Measurements from ENCODE around the gene PDIA2. TPM values are rescaled to one million over a fixed set of nuclear protein-coding genes. Genes with fewer than 3 reads are reported as not detected.

PDIA2 gene
- total and polyA plus RNA-seq, 10 of the 15 experiments (the other 5 are each of a cell fraction or from before 2014, with no cell fraction given) = 0.11 to 0.36 TPM; not detected in 8

GRCh38 chr16:261031-261691 is 21.8 kb upstream of the PDIA2 start:
- Histone ChIP-seq H3K4me1 (ENCODE audit: control insufficient read depth, insufficient read depth, low read length) (no peaks in the 10 kb centered on the region), H3K27ac (ENCODE audit: control insufficient read depth, insufficient read depth) (no peak overlapping the region), H3K4me3 (no peak overlapping the region), H3K4me2 (ENCODE audit: control insufficient read depth, insufficient read depth) (no peak overlapping the region), H3K79me2 (ENCODE audit: control insufficient read depth, insufficient read depth, low read length) (no peaks in the 10 kb centered on the region), H3K9ac (ENCODE audit: control insufficient read depth, insufficient read depth, low read length) (no peak overlapping the region), H4K20me1 (ENCODE audit: control insufficient read depth, insufficient read depth) (no peaks in the 10 kb centered on the region), H3K9me3 (replicated peaks; ENCODE audit: control insufficient read depth, insufficient read depth, low read length) (no peaks in the 10 kb centered on the region), H3K27me3 (replicated peaks in 1 of 2; ENCODE audit: control insufficient read depth in 2 of 2, insufficient read depth in 2 of 2, low read length in 1 of 2) (no peaks in the 10 kb centered on the region), H2AFZ (ENCODE audit: control insufficient read depth, low read depth, low read length) (no peak overlapping the region), H3K36me3 (ENCODE audit: control insufficient read depth in 2 of 2, insufficient read depth in 2 of 2, low read length in 1 of 2) (peaks cover 0 to under 1% of the 10 kb centered on the region in 2 experiments; a peak in 1 of 4 replicates)
- intact Hi-C loops (cut with micrococcal nuclease; ENCODE audit: unreplicated experiment) = no loop called here
- RAD21 ChIA-PET (ENCODE audit: unreplicated experiment) = no interaction called here
- POLR2A ChIA-PET = no interaction called here
- no TSS peak for BruUV-seq (replicated peaks)
- DNase-seq (ENCODE audit: low read depth, low spot score) (no peak), FAIRE-seq (no peak), ATAC-seq (no peak)
- SMC1A ChIA-PET (ENCODE audit: uncharacterized antibody, unreplicated experiment) = no interaction called here
- in situ Hi-C loops (cut with MboI) = no loop called here
- no peak for TF ChIP-seq RFX5 (IDR thresholded peaks at IDR 0.05; ENCODE audit: low read depth, low read length)
- TF ChIP-seq ZBTB40 (IDR thresholded peaks at IDR 0.05; ENCODE audit: borderline replicate concordance) = no peak
- no peak for TF ChIP-seq NFIC (IDR thresholded peaks at IDR 0.05; ENCODE audit: low read depth, low read length)
- no peak for TF ChIP-seq ZNF274 (IDR thresholded peaks at IDR 0.05; ENCODE audit: insufficient read depth, insufficient read length)
- CTCF ChIA-PET = no interaction called here
- 83% methylated on average over 28 of the region's 28 CpGs for WGBS (ENCODE audit: insufficient coverage, insufficient replicate concordance, low lambda C conversion rate, missing lambda C conversion rate)
